ENCODE results near the gene DENND2A.
"Not testable (repeated sequence)": the region's sequence is repeated elsewhere in the genome, so short reads cannot be mapped to it uniquely, and the experiment has no call there.

- TF ChIP-seq CTCF, POLR2A (IDR thresholded peaks at IDR 0.05): not testable (repeated sequence)
These were observed 142.8 kb downstream of the DENND2A start for GRCh38 chr7:140497807-140498206.
